A673 (cell line): ENCODE measurements around the gene LGR6. TPM values are rescaled to one million over a fixed set of nuclear protein-coding genes. Genes with fewer than 3 reads are reported as not detected.

Source experiments
- BruUV-seq: library from RNA; stranded (reverse); fragments of 400-500 nt; replicated peaks from 2 replicates; lab custom pipeline; 2021; lab: Mats Ljungman, UMichigan
- CTCF ChIA-PET: fragments of 300-600 bp; sonication (Branson Sonifier 250); formaldehyde crosslinking; loops from one replicate; lab custom pipeline; 2022; ENCODE audit warnings: antibody characterized with exemption; lab: Charles Lee
- POLR2A ChIA-PET: fragments of 300-600 bp; sonication (Branson Sonifier 250); formaldehyde crosslinking; loops from one replicate; lab custom pipeline; 2022; ENCODE audit warnings: antibody characterized with exemption; ENCODE audit not compliant: low non-redundant PET; lab: Charles Lee
- DNase-seq: peaks from one replicate; pipeline ENCODE4 v3.0.0-alpha.2; 2015; ENCODE audit warnings: low spot score
- H3K27ac ChIP-seq: fragments of 200-600 bp; sonication (generic); 2 replicates; pipeline ENCODE4 v1.5.1; 2016; ENCODE audit warnings: mixed run types, low read depth, mild to moderate bottlenecking, mixed read lengths, antibody characterized with exemption, low read length; ENCODE audit not compliant: poor library complexity, severe bottlenecking
- H3K27me3 ChIP-seq: fragments of 200-600 bp; sonication (generic); replicated peaks from 2 replicates; pipeline ENCODE4 v1.6.1; 2017; ENCODE audit warnings: mixed run types, low read depth, mild to moderate bottlenecking, mixed read lengths, antibody characterized with exemption, low read length; ENCODE audit not compliant: insufficient read depth, poor library complexity
- H3K36me3 ChIP-seq: fragments of 200-600 bp; sonication (generic); 2 replicates; pipeline ENCODE4 v1.6.1; 2016; ENCODE audit warnings: mixed run types, mild to moderate bottlenecking, mixed read lengths, antibody characterized with exemption, low read length; ENCODE audit not compliant: insufficient read depth, poor library complexity, severe bottlenecking
- H3K4me1 ChIP-seq: fragments of 200-600 bp; sonication (generic); 2 replicates; pipeline ENCODE4 v1.6.1; 2017; ENCODE audit warnings: mixed run types, mild to moderate bottlenecking, mixed read lengths, antibody characterized with exemption, low read length; ENCODE audit not compliant: insufficient read depth, poor library complexity, severe bottlenecking
- H3K4me3 ChIP-seq: fragments of 200-600 bp; sonication (generic); 2 replicates; pipeline ENCODE4 v1.5.1; 2016; ENCODE audit warnings: low read depth, mixed run types, mild to moderate bottlenecking, mixed read lengths, low read length; ENCODE audit not compliant: poor library complexity, severe bottlenecking
- H3K9me3 ChIP-seq: fragments of 200-600 bp; sonication (generic); 2 replicates; pipeline ENCODE4 v1.6.1; 2016; ENCODE audit warnings: mixed run types, low read depth, mild to moderate bottlenecking, mixed read lengths, antibody characterized with exemption, low read length; ENCODE audit not compliant: poor library complexity, severe bottlenecking
- CTCF ChIP-seq: fragments of 300-800, 200-600 bp; sonication (generic); conservative IDR thresholded peaks from 2 replicates; pipeline ENCODE4 v1.5.1; 2017; ENCODE audit warnings: low read depth, mild to moderate bottlenecking, antibody characterized with exemption, low read length, moderate library complexity, mixed read lengths
- EZH2 ChIP-seq: fragments of 200-600 bp; sonication (generic); IDR thresholded peaks from 2 replicates; pipeline ENCODE4 v1.6.1; 2017; ENCODE audit warnings: borderline replicate concordance, low read depth, mild to moderate bottlenecking, mixed read lengths, antibody characterized with exemption, low read length; ENCODE audit not compliant: poor library complexity, severe bottlenecking
- intact Hi-C: fragments of 100-400 bp; cut with micrococcal nuclease; formaldehyde crosslinking; loops from one replicate; pipeline ENCODE4 v1.10.0; 2022; ENCODE audit not compliant: unreplicated experiment
- total RNA-seq: library from RNA; stranded (reverse); gene quantifications from 2 replicates; pipeline ENCODE4 v1.2.3, GENCODE V29; 2021

LGR6 gene
- total RNA-seq, 1 experiment from 2014 or later: not detected

- H3K4me3 ChIP-seq: no peak overlapping the region
- no peaks in the 10 kb centered on the region for H3K36me3 ChIP-seq
- no peak overlapping the region for H3K27ac ChIP-seq
- TF ChIP-seq EZH2: no peak
- TF ChIP-seq CTCF: no peak
- intact Hi-C loops: no loop called here
- no TSS peak for BruUV-seq
- ChIA-PET CTCF (no interaction called here), POLR2A (interaction anchor here (0.6 kb wide), 1 partner anchor 12 kb away, joined by 3 read pairs; no protein-coding TSS in a partner anchor)
- no peak for DNase-seq
- H3K27me3 ChIP-seq: peaks cover 5% of the 10 kb centered on the region
- H3K4me1 ChIP-seq: no peaks in the 10 kb centered on the region
- no peaks in the 10 kb centered on the region for H3K9me3 ChIP-seq
These were observed 7.7 kb downstream of the LGR6 start for GRCh38 chr1:202201266-202201665.

GRCh38 chr1:202201971-202202370 lies 8.4 kb downstream of the LGR6 start:
- no TSS peak for BruUV-seq
- TF ChIP-seq EZH2: no peak
- no peak for TF ChIP-seq CTCF
- Histone ChIP-seq H3K9me3 (no peaks in the 10 kb centered on the region), H3K4me3 (no peak overlapping the region), H3K4me1 (no peaks in the 10 kb centered on the region), H3K27ac (no peak overlapping the region), H3K36me3 (no peaks in the 10 kb centered on the region), H3K27me3 (no peaks in the 10 kb centered on the region)
- no peak for DNase-seq
- CTCF ChIA-PET: interaction anchor here (0.6 kb wide), 1 partner anchor 9 kb away, joined by 4 read pairs; the partner anchor contains the start of gene LGR6
- intact Hi-C loops: no loop called here
- POLR2A ChIA-PET: no interaction called here

- intact Hi-C loops: no loop called here
- BruUV-seq: no TSS peak
- H3K4me3 ChIP-seq: no peak overlapping the region
- no peaks in the 10 kb centered on the region for H3K9me3 ChIP-seq
- CTCF ChIA-PET: interaction anchor here (0.6 kb wide), 1 partner anchor 9 kb away, joined by 4 read pairs; the partner anchor contains the start of gene LGR6
- no peaks in the 10 kb centered on the region for H3K27me3 ChIP-seq
- H3K36me3 ChIP-seq: no peaks in the 10 kb centered on the region
- TF ChIP-seq CTCF: no peak
- TF ChIP-seq EZH2: no peak
- DNase-seq: no peak
- no peaks in the 10 kb centered on the region for H3K4me1 ChIP-seq
- POLR2A ChIA-PET: no interaction called here
- H3K27ac ChIP-seq: no peak overlapping the region
These were observed 9.0 kb downstream of the LGR6 start for GRCh38 chr1:202202500-202203168.
